Measurements from ENCODE around the gene CD1C.
"Not testable (repeated sequence)": the region's sequence is repeated elsewhere in the genome, so short reads cannot be mapped to it uniquely, and the experiment has no call there.

DNA sequence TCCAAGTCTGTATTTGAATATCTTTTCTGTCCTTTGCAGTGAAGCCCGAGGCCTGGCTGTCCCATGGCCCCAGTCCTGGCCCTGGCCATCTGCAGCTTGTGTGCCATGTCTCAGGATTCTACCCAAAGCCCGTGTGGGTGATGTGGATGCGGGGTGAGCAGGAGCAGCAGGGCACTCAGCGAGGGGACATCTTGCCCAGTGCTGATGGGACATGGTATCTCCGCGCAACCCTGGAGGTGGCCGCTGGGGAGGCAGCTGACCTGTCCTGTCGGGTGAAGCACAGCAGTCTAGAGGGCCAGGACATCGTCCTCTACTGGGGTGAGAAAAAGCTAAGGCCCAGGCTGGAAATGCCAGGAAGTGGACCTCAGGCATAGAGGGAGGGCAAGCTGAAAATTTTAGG, 33.0 kb upstream of the CD1C start:
- not testable (repeated sequence) for TF ChIP-seq JUN (IDR thresholded peaks at IDR 0.05; ENCODE audit: low read depth, low read length); CEBPB (IDR thresholded peaks at IDR 0.05; ENCODE audit: low read depth, low read length); POLR2A (IDR thresholded peaks at IDR 0.05; ENCODE audit: control extremely low read depth in 1 of 2, low read depth in 2 of 2, low read length in 2 of 2); JUND (IDR thresholded peaks at IDR 0.05; ENCODE audit: low read length); SUZ12 (IDR thresholded peaks at IDR 0.05; ENCODE audit: low read length); RFX5 (IDR thresholded peaks at IDR 0.05; ENCODE audit: borderline replicate concordance, low read depth, low read length); EZH2 (IDR thresholded peaks at IDR 0.05; ENCODE audit: low read depth, low read length, severe bottlenecking); TAF1 (IDR thresholded peaks at IDR 0.05; ENCODE audit: low read depth, low read length); POLR2AphosphoS5 (IDR thresholded peaks at IDR 0.05; ENCODE audit: low read depth, low read length); CHD2 (IDR thresholded peaks at IDR 0.05; ENCODE audit: low read length); TCF12 (IDR thresholded peaks at IDR 0.05; ENCODE audit: low read depth, low read length)
- TF ChIP-seq, protein P1, sequence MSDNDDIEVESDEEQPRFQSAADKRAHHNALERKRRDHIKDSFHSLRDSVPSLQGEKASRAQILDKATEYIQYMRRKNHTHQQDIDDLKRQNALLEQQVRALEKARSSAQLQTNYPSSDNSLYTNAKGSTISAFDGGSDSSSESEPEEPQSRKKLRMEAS (IDR thresholded peaks at IDR 0.05): not testable (repeated sequence)
- TF ChIP-seq, protein P2, sequence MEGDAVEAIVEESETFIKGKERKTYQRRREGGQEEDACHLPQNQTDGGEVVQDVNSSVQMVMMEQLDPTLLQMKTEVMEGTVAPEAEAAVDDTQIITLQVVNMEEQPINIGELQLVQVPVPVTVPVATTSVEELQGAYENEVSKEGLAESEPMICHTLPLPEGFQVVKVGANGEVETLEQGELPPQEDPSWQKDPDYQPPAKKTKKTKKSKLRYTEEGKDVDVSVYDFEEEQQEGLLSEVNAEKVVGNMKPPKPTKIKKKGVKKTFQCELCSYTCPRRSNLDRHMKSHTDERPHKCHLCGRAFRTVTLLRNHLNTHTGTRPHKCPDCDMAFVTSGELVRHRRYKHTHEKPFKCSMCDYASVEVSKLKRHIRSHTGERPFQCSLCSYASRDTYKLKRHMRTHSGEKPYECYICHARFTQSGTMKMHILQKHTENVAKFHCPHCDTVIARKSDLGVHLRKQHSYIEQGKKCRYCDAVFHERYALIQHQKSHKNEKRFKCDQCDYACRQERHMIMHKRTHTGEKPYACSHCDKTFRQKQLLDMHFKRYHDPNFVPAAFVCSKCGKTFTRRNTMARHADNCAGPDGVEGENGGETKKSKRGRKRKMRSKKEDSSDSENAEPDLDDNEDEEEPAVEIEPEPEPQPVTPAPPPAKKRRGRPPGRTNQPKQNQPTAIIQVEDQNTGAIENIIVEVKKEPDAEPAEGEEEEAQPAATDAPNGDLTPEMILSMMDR (IDR thresholded peaks at IDR 0.05; ENCODE audit: control extremely low read depth in 1 of 3, insufficient read depth in 1 of 3, low read depth in 1 of 3, low read length in 3 of 3): not testable (repeated sequence)
- TF ChIP-seq, protein P3, sequence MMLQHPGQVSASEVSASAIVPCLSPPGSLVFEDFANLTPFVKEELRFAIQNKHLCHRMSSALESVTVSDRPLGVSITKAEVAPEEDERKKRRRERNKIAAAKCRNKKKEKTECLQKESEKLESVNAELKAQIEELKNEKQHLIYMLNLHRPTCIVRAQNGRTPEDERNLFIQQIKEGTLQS (IDR thresholded peaks at IDR 0.05; ENCODE audit: insufficient read depth, low read depth, low read length): not testable (repeated sequence)
